ENCODE results near the gene INTS1. TPM values are rescaled to one million over a fixed set of nuclear protein-coding genes. Genes with fewer than 3 reads are reported as not detected.

INTS1 gene
- total RNA-seq, 1 experiment from 2014 or later: 161 TPM

GRCh38 chr7:1434891-1435670 lies 69.1 kb downstream of the INTS1 start (continued):
- TF ChIP-seq ZNF423 (CRISPR knock-in tag; IDR thresholded peaks at IDR 0.05): no peak

- H3K9me3 Mint-ChIP-seq: peaks cover 2% of the 10 kb centered on the region; the same call in 1 of the 2 replicates
- H3K36me3 Mint-ChIP-seq: no peaks in the 10 kb centered on the region
- CTCF ChIA-PET: interaction anchor here (1.1 to 3.0 kb wide), 7 partner anchors 14 to 251 kb away, joined by 3 to 28 read pairs (median 15); partner anchors contain the start of gene MICALL2
- no peaks in the 10 kb centered on the region; the same call in 1 of the 2 replicates for H3K4me1 Mint-ChIP-seq
- POLR2A ChIA-PET: interaction anchor here (0.6 kb wide), 1 partner anchor 107 kb away, joined by 7 read pairs; no protein-coding TSS in a partner anchor
- DNase-seq (ENCODE audit: low spot score) (no peak), ATAC-seq (no peak)
- H3K27ac Mint-ChIP-seq: no peak overlapping the region
- TF ChIP-seq MAX (CRISPR knock-in tag; IDR thresholded peaks at IDR 0.05): no peak
- peak; percentile 52; the same call in 1 of the 2 replicates for TF ChIP-seq PRDM15 (CRISPR knock-in tag; IDR thresholded peaks at IDR 0.05)
- TF ChIP-seq JUN (CRISPR knock-in tag; IDR thresholded peaks at IDR 0.05): no peak
- TF ChIP-seq ATF1 (CRISPR knock-in tag; IDR thresholded peaks at IDR 0.05): no peak
- TF ChIP-seq USF1 (CRISPR knock-in tag; IDR thresholded peaks at IDR 0.05): no peak
- TF ChIP-seq ERG (CRISPR knock-in tag; IDR thresholded peaks at IDR 0.05): no peak
- TF ChIP-seq ZNF425 (CRISPR knock-in tag; conservative IDR thresholded peaks at IDR 0.05): no peak
- H3K27me3 Mint-ChIP-seq (ENCODE audit: low read depth): no peaks in the 10 kb centered on the region; the same call in 1 of the 2 replicates
- H3K4me3 Mint-ChIP-seq: no peak overlapping the region
Measured at GRCh38 chr7:1434165-1434718, 69.9 kb downstream of the INTS1 start.

- Mint-ChIP-seq H3K27ac (no peak overlapping the region), H3K9me3 (no peaks in the 10 kb centered on the region), H3K27me3 (ENCODE audit: low read depth) (no peaks in the 10 kb centered on the region; the same call in 1 of the 2 replicates), H3K4me1 (no peaks in the 10 kb centered on the region; the same call in 1 of the 2 replicates), H3K36me3 (no peaks in the 10 kb centered on the region), H3K4me3 (no peak overlapping the region)
- DNase-seq (ENCODE audit: low spot score) (no peak), ATAC-seq (no peak)
- CTCF ChIA-PET: interaction anchor here (1.0 to 3.3 kb wide), 30 partner anchors 9 to 373 kb away, joined by 3 to 28 read pairs (median 8); partner anchors contain the start of gene MICALL2
- TF ChIP-seq KAT7 (CRISPR knock-in tag; IDR thresholded peaks at IDR 0.05; ENCODE audit: borderline replicate concordance): no peak
- POLR2A ChIA-PET: no interaction called here
Measured at GRCh38 chr7:1433128-1433920, 70.9 kb downstream of the INTS1 start.
